H9 (cell line): ENCODE results near the gene SNX5. TPM values are rescaled to one million over a fixed set of nuclear protein-coding genes. Genes with fewer than 3 reads are reported as not detected.

Experiments used
- DNase-seq: peaks from one replicate; pipeline ENCODE4 v3.0.0-alpha.2; 2017
- H2AFZ ChIP-seq: one replicate; pipeline ENCODE4 v1.6.1; 2013; ENCODE audit warnings: mild to moderate bottlenecking, low read length, control low read depth, moderate library complexity
- H2AK5ac ChIP-seq: 2 replicates; pipeline ENCODE4 v1.6.1; 2013; ENCODE audit warnings: low read length, control low read depth, mixed read lengths; ENCODE audit not compliant: insufficient read length
- H2BK120ac ChIP-seq: one replicate; pipeline ENCODE4 v1.6.1; 2013; ENCODE audit warnings: low read depth, mild to moderate bottlenecking, low read length, control low read depth, inconsistent platforms; ENCODE audit not compliant: poor library complexity, severe bottlenecking
- H2BK12ac ChIP-seq: 2 replicates; pipeline ENCODE4 v1.6.1; 2013; ENCODE audit warnings: low read length, control low read depth, mixed read lengths, low read depth; ENCODE audit not compliant: insufficient read length
- H2BK15ac ChIP-seq: 2 replicates; pipeline ENCODE4 v1.6.1; 2013; ENCODE audit warnings: low read depth, low read length, control low read depth
- H2BK20ac ChIP-seq: one replicate; pipeline ENCODE4 v1.6.1; 2013; ENCODE audit warnings: low read depth, mild to moderate bottlenecking, low read length, control low read depth, inconsistent platforms; ENCODE audit not compliant: poor library complexity, severe bottlenecking
- H2BK5ac ChIP-seq: 2 replicates; pipeline ENCODE4 v1.6.1; 2013; ENCODE audit warnings: low read length, control low read depth, mixed read lengths; ENCODE audit not compliant: insufficient read length
- H3K14ac ChIP-seq: 2 replicates; pipeline ENCODE4 v1.6.1; 2013; ENCODE audit warnings: low read length, control low read depth; ENCODE audit not compliant: insufficient read depth
- H3K18ac ChIP-seq: 2 replicates; pipeline ENCODE4 v1.6.1; 2013; ENCODE audit warnings: low read depth, mild to moderate bottlenecking, mixed read lengths, low read length, control low read depth; ENCODE audit not compliant: insufficient read length
- H3K23ac ChIP-seq: 2 replicates; pipeline ENCODE4 v1.6.1; 2013; ENCODE audit warnings: low read length, control low read depth, mixed read lengths, low read depth; ENCODE audit not compliant: insufficient read length
- H3K23me2 ChIP-seq: 2 replicates; pipeline ENCODE4 v1.6.1; 2013; ENCODE audit warnings: low read depth, mild to moderate bottlenecking, mixed read lengths, low read length, control low read depth; ENCODE audit not compliant: insufficient read length, poor library complexity, severe bottlenecking
- H3K27ac ChIP-seq: 2 replicates; pipeline ENCODE4 v1.5.1; 2013; ENCODE audit warnings: low read length, control low read depth, mixed read lengths, low read depth; ENCODE audit not compliant: insufficient read length
- H3K27me3 ChIP-seq: 2 replicates; pipeline ENCODE4 v1.6.1; 2013; ENCODE audit warnings: low read length, control low read depth, inconsistent platforms; ENCODE audit not compliant: insufficient read depth
- H3K4ac ChIP-seq: 2 replicates; pipeline ENCODE4 v1.6.1; 2013; ENCODE audit warnings: low read depth, mild to moderate bottlenecking, control low read depth, inconsistent platforms, low read length, moderate library complexity
- H3K4me1 ChIP-seq: 2 replicates; pipeline ENCODE4 v1.6.1; 2013; ENCODE audit warnings: low read length, control low read depth, inconsistent platforms; ENCODE audit not compliant: insufficient read depth
- H3K4me2 ChIP-seq: 2 replicates; pipeline ENCODE4 v1.6.1; 2013; ENCODE audit warnings: low read length, control low read depth, mixed read lengths; ENCODE audit not compliant: insufficient read length, insufficient read depth
- H3K56ac ChIP-seq: 2 replicates; pipeline ENCODE4 v1.6.1; 2013; ENCODE audit warnings: low read depth, mild to moderate bottlenecking, mixed read lengths, low read length, control low read depth; ENCODE audit not compliant: insufficient read length
- H3K79me1 ChIP-seq: 2 replicates; pipeline ENCODE4 v1.6.1; 2013; ENCODE audit warnings: low read depth, mild to moderate bottlenecking, moderate library complexity, low read length, control low read depth, inconsistent platforms; ENCODE audit not compliant: insufficient read depth, poor library complexity, severe bottlenecking
- H3K79me2 ChIP-seq: 2 replicates; pipeline ENCODE4 v1.6.1; 2013; ENCODE audit warnings: low read length, control low read depth, inconsistent platforms; ENCODE audit not compliant: insufficient read depth
- H3K9ac ChIP-seq: 2 replicates; pipeline ENCODE4 v1.6.1; 2013; ENCODE audit warnings: low read length, control low read depth, mixed read lengths; ENCODE audit not compliant: insufficient read length; ENCODE audit errors: extremely low read depth
- H3K9me3 ChIP-seq: one replicate; pipeline ENCODE4 v1.6.1; 2013; ENCODE audit warnings: low read depth, low read length, inconsistent platforms; ENCODE audit not compliant: control insufficient read depth
- H3T11ph ChIP-seq: one replicate; pipeline ENCODE4 v1.6.1; 2013; ENCODE audit warnings: mild to moderate bottlenecking, low read length, control low read depth, inconsistent platforms
- H4K20me1 ChIP-seq: one replicate; pipeline ENCODE4 v1.6.1; 2013; ENCODE audit not compliant: control insufficient read depth, insufficient read length, insufficient read depth
- H4K5ac ChIP-seq: 2 replicates; pipeline ENCODE4 v1.6.1; 2013; ENCODE audit warnings: low read depth, mild to moderate bottlenecking, mixed read lengths, low read length, control low read depth; ENCODE audit not compliant: insufficient read length
- H4K8ac ChIP-seq: replicated peaks from 2 replicates; pipeline ENCODE4 v1.6.1; 2013; ENCODE audit warnings: low read length, control low read depth, mixed read lengths, low read depth; ENCODE audit not compliant: insufficient read length
- H4K91ac ChIP-seq: 2 replicates; pipeline ENCODE4 v1.6.1; 2013; ENCODE audit warnings: low read depth, mild to moderate bottlenecking, moderate library complexity, mixed read lengths, low read length, control low read depth; ENCODE audit not compliant: insufficient read length
- H3K27ac Mint-ChIP-seq, 3 experiments: 2 replicates in 2 of 3; 3 replicates in 1 of 3; pipeline ENCODE4 v1.8.0; 2020 to 2021; ENCODE audit warnings: mixed read lengths in 3 of 3, mild to moderate bottlenecking in 1 of 3, moderate library complexity in 1 of 3
- H3K27me3 Mint-ChIP-seq: 2 replicates; pipeline ENCODE4 v1.8.0; 2021; ENCODE audit warnings: low read depth, mild to moderate bottlenecking, moderate library complexity, mixed read lengths
- H3K36me3 Mint-ChIP-seq, 3 experiments: 2 replicates in 2 of 3; 3 replicates in 1 of 3; pipeline ENCODE4 v1.8.0; 2020 to 2021; ENCODE audit warnings: low read depth in 3 of 3, mixed read lengths in 3 of 3; ENCODE audit not compliant: insufficient read depth in 1 of 3
- H3K4me1 Mint-ChIP-seq, 2 experiments: 2 replicates each; pipeline ENCODE4 v1.8.0; 2020; ENCODE audit warnings: mixed read lengths in 2 of 2
- H3K4me3 Mint-ChIP-seq, 2 experiments: 2 replicates in 1 of 2; 3 replicates in 1 of 2; pipeline ENCODE4 v1.8.0; 2020 to 2021; ENCODE audit warnings: mild to moderate bottlenecking in 2 of 2, mixed read lengths in 2 of 2, moderate library complexity in 1 of 2
- H3K9me3 Mint-ChIP-seq, 2 experiments: 2 replicates in 1 of 2; 3 replicates in 1 of 2; pipeline ENCODE4 v1.8.0; 2020; ENCODE audit warnings: mild to moderate bottlenecking in 2 of 2, mixed read lengths in 2 of 2, moderate library complexity in 1 of 2
- WGBS: extraction: QIAGEN DNeasy Blood & Tissue Kit; methylation state at CpG from one replicate; pipeline ENCODE4 v1.1.7; 2013; ENCODE audit warnings: missing lambda C conversion rate, low lambda C conversion rate, mixed read lengths; ENCODE audit not compliant: insufficient read length; ENCODE audit errors: extremely low coverage; 5-methylcytosine and 5-hydroxymethylcytosine counted together
- total RNA-seq: library from RNA; stranded (reverse); gene quantifications from 2 replicates; pipeline ENCODE4 v1.2.1, GENCODE V29; 2021
- TF ChIP-seq, protein P1 (sequence below): fragments of 200-600 bp; sonication (generic); conservative IDR thresholded peaks from 3 replicates; pipeline ENCODE4 v1.8.0; 2021; ENCODE audit warnings: antibody characterized with exemption, mild to moderate bottlenecking

Gene SNX5
- total RNA-seq, 1 experiment from 2014 or later = 194 TPM

DNA sequence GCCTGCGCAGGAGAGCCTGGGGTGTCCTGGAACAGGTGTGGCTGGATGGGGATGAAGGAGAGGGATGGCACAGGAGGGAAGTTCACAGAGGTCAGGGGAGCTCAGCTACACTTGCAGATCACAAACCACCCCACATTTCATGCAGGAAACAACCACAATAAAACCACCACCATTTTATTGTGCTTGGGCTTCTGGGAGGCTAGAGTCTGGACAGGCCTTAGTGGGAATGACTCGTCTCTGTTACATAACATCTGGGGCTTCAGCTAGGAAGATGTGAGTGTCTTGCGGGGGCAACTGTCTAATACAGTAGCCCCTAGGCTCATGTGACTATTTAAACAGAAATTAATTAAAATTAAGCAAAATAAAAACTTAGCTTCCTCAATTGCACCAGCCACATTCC is 33.4 kb downstream of the SNX5 start:
- Histone ChIP-seq H3T11ph (no peak overlapping the region), H3K14ac (no peak overlapping the region), H3K56ac (no peak overlapping the region), H4K20me1 (peaks cover 2% of the 10 kb centered on the region), H4K5ac (no peak overlapping the region), H3K23me2 (no peaks in the 10 kb centered on the region), H3K4me1 (peaks cover 7% of the 10 kb centered on the region; the same call in 1 of the 2 replicates), H3K27ac (no peak overlapping the region), H3K79me1 (no peaks in the 10 kb centered on the region), H3K23ac (no peak overlapping the region), H2BK15ac (no peak overlapping the region), H3K79me2 (no peaks in the 10 kb centered on the region), H3K9me3 (no peaks in the 10 kb centered on the region), H4K91ac (no peak overlapping the region), H2AFZ (no peak overlapping the region), H2BK120ac (no peak overlapping the region), H2BK12ac (no peak overlapping the region), H3K4ac (no peak overlapping the region), H3K27me3 (no peaks in the 10 kb centered on the region; the same call in 1 of the 2 replicates), H3K4me2 (no peak overlapping the region), H4K8ac (no peak overlapping the region), H2BK20ac (no peak overlapping the region), H3K18ac (no peak overlapping the region), H2BK5ac (no peak overlapping the region), H3K9ac (no peak overlapping the region), H2AK5ac (no peak overlapping the region)
- Mint-ChIP-seq H3K4me1 (peaks cover 47 to 62% of the 10 kb centered on the region in 2 experiments), H3K9me3 (peaks cover 4% of the 10 kb centered on the region in 2 experiments; a peak in 1 of 5 replicates), H3K27me3 (peaks cover 44% of the 10 kb centered on the region), H3K27ac (no peak overlapping the region), H3K36me3 (peaks cover 0 to 1% (median 0%) of the 10 kb centered on the region in 3 experiments; a peak in 2 of 7 replicates), H3K4me3 (peak overlapping the region in 1 of 2 experiments; percentile 40; a peak in 1 of 5 replicates)
- DNase-seq = no peak
- TF ChIP-seq, protein P1, sequence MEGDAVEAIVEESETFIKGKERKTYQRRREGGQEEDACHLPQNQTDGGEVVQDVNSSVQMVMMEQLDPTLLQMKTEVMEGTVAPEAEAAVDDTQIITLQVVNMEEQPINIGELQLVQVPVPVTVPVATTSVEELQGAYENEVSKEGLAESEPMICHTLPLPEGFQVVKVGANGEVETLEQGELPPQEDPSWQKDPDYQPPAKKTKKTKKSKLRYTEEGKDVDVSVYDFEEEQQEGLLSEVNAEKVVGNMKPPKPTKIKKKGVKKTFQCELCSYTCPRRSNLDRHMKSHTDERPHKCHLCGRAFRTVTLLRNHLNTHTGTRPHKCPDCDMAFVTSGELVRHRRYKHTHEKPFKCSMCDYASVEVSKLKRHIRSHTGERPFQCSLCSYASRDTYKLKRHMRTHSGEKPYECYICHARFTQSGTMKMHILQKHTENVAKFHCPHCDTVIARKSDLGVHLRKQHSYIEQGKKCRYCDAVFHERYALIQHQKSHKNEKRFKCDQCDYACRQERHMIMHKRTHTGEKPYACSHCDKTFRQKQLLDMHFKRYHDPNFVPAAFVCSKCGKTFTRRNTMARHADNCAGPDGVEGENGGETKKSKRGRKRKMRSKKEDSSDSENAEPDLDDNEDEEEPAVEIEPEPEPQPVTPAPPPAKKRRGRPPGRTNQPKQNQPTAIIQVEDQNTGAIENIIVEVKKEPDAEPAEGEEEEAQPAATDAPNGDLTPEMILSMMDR = no peak
- no CpG with 5 or more reads among the region's 3 CpGs for WGBS
